ENCODE results near the gene TSC22D2. TPM values are rescaled to one million over a fixed set of nuclear protein-coding genes. Genes with fewer than 3 reads are reported as not detected.

TSC22D2 gene
- total and polyA plus RNA-seq, 10 of the 15 experiments (the other 5 are each of a cell fraction or from before 2014, with no cell fraction given), result 7.4 to 19.4 (median 10.9) TPM

- TF ChIP-seq CUX1 (IDR thresholded peaks at IDR 0.05; ENCODE audit: insufficient replicate concordance, low read depth, low read length) (no peak), BCL11A (IDR thresholded peaks at IDR 0.05; ENCODE audit: low read depth, low read length) (no peak), NFYA (IDR thresholded peaks at IDR 0.05; ENCODE audit: borderline replicate concordance, low read depth, low read length) (no peak), CEBPB (IDR thresholded peaks at IDR 0.05; ENCODE audit: borderline replicate concordance in 1 of 2, low read depth in 2 of 2, low read length in 2 of 2) (no peak), NKRF (conservative IDR thresholded peaks at IDR 0.05) (no peak), MTA2 (IDR thresholded peaks at IDR 0.05; ENCODE audit: low read depth) (no peak), RUNX3 (IDR thresholded peaks at IDR 0.05; ENCODE audit: low read length) (no peak), SMAD1 (IDR thresholded peaks at IDR 0.05; ENCODE audit: low read depth, partially characterized antibody) (no peak), MYB (IDR thresholded peaks at IDR 0.05; ENCODE audit: borderline replicate concordance, low read depth, low read length) (no peak), NBN (IDR thresholded peaks at IDR 0.05) (no peak), BHLHE40 (IDR thresholded peaks at IDR 0.05; ENCODE audit: borderline replicate concordance in 1 of 2, low read depth in 2 of 2, low read length in 1 of 2) (no peak)
Measured at GRCh38 chr3:150394606-150395005, 13.5 kb upstream of the TSC22D2 start (continued).

Data from GM12878 (cell line).